A549 (cell line): ENCODE results near the gene SIGLEC9. TPM values are rescaled to one million over a fixed set of nuclear protein-coding genes. Genes with fewer than 3 reads are reported as not detected.

Experiments
- ATAC-seq, 2 experiments: fragments of 200-7000 bp in 1 of 2; fragments of >200 bp in 1 of 2; cut with Nextera tagmentation in 1 of 2; cut with Tn5 transposase in 1 of 2; 3 replicates each; pipeline versions ENCODE4 v1.8.0 to v1.9.1; 2018 to 2020; ENCODE audit warnings: mild to moderate bottlenecking in 1 of 2, moderate library complexity in 1 of 2
- CTCF ChIA-PET: fragments of 300-600 bp; sonication (Branson Sonifier 250); formaldehyde crosslinking; extraction: SDS; loops from one replicate; lab custom pipeline; 2021; ENCODE audit warnings: antibody characterized with exemption, inconsistent platforms; lab: Yijun Ruan, JAX
- POLR2A ChIA-PET: fragments of 350-600 bp; formaldehyde crosslinking; extraction: SDS; loops from one replicate; lab custom pipeline; 2021; ENCODE audit warnings: antibody characterized with exemption, inconsistent platforms; lab: Yijun Ruan, JAX
- DNase-seq, 2 experiments: peaks; one replicate each; pipeline versions ENCODE4 v3.0.0 to v3.0.0-alpha.2; 2011 to 2016; ENCODE audit warnings: low read depth in 1 of 2, low spot score in 1 of 2
- FAIRE-seq: peaks from 2 replicates; lab custom pipeline; 2011; peaks lifted over from hg19 to GRCh38; lab: Jason Lieb, UNC
- H3K27ac ChIP-seq, 2 experiments: fragments of >200 bp; sonication (Bioruptor Twin); formaldehyde crosslinking; 3 replicates each; pipeline ENCODE4 v1.5.1; 2016 to 2017
- H3K4me1 ChIP-seq: fragments of >200 bp; sonication (Bioruptor Twin); formaldehyde crosslinking; 3 replicates; pipeline ENCODE4 v1.6.1; 2016
- H3K4me2 ChIP-seq: fragments of >200 bp; sonication (Bioruptor Twin); formaldehyde crosslinking; 3 replicates; pipeline ENCODE4 v1.6.1; 2016
- H3K4me3 ChIP-seq: fragments of >200 bp; sonication (Bioruptor Twin); formaldehyde crosslinking; 3 replicates; pipeline ENCODE4 v1.5.1; 2016
- H3K9me3 ChIP-seq: fragments of >200 bp; sonication (Bioruptor Twin); formaldehyde crosslinking; 3 replicates; pipeline ENCODE4 v1.6.1; 2016
- BCL3 ChIP-seq: fragments of >200 bp; sonication (Bioruptor Twin); formaldehyde crosslinking; IDR thresholded peaks from 3 replicates; pipeline ENCODE4 v1.6.1; 2016
- BHLHE40 ChIP-seq: IDR thresholded peaks from 2 replicates; pipeline ENCODE4 v1.6.1; 2012; ENCODE audit warnings: low read depth, low read length, inconsistent platforms
- CBX2 ChIP-seq: fragments of 200-600 bp; sonication (generic); IDR thresholded peaks from 2 replicates; pipeline ENCODE4 v1.6.1; 2016; ENCODE audit warnings: low read depth, mild to moderate bottlenecking, borderline replicate concordance
- CEBPB ChIP-seq, 2 experiments: fragments of >200 bp in 1 of 2; sonication (Bioruptor Twin) in 1 of 2; formaldehyde crosslinking in 1 of 2; IDR thresholded peaks; 2 replicates each; pipeline ENCODE4 v1.6.1; 2012 to 2016
- CHD4 ChIP-seq: fragments of 200-600 bp; sonication (generic); IDR thresholded peaks from 2 replicates; pipeline ENCODE4 v1.6.1; 2016; ENCODE audit warnings: antibody characterized with exemption, mild to moderate bottlenecking, borderline replicate concordance
- CTCF ChIP-seq: fragments of >200 bp; sonication (Bioruptor Twin); formaldehyde crosslinking; IDR thresholded peaks from 3 replicates; pipeline ENCODE4 v1.5.1; 2016
- EHMT2 ChIP-seq: fragments of 200-600 bp; sonication (generic); IDR thresholded peaks from 2 replicates; pipeline ENCODE4 v1.6.1; 2016; ENCODE audit warnings: antibody characterized with exemption, low read depth, mild to moderate bottlenecking, moderate library complexity
- FOSL2 ChIP-seq, 2 experiments: fragments of 450-650 bp in 1 of 2; fragments of >200 bp in 1 of 2; sonication (Bioruptor Twin) in 1 of 2; formaldehyde crosslinking; IDR thresholded peaks; 2 replicates each; pipeline versions ENCODE4 v1.5.0 to v1.6.1; 2016 to 2020; ENCODE audit warnings: mild to moderate bottlenecking in 1 of 2, moderate library complexity in 1 of 2
- HDAC2 ChIP-seq: fragments of 200-600 bp; sonication (generic); IDR thresholded peaks from 2 replicates; pipeline ENCODE4 v1.6.1; 2016
- HEYL ChIP-seq: fragments of 250-450 bp; sonication (Bioruptor Pico); IDR thresholded peaks from 2 replicates; pipeline ENCODE4 v1.8.0; 2021; ENCODE audit warnings: mild to moderate bottlenecking, moderate library complexity
- HOXA7 ChIP-seq: fragments of 250-450 bp; sonication (Bioruptor Pico); IDR thresholded peaks from 2 replicates; pipeline ENCODE4 v1.5.0; 2020; ENCODE audit warnings: mild to moderate bottlenecking, moderate library complexity
- HOXB13 ChIP-seq: fragments of 250-450 bp; sonication (Bioruptor Pico); IDR thresholded peaks from 2 replicates; pipeline ENCODE4 v1.5.0; 2020; ENCODE audit warnings: low read depth, mild to moderate bottlenecking, moderate library complexity
- HOXB5 ChIP-seq: fragments of 250-450 bp; sonication (Bioruptor Pico); IDR thresholded peaks from 2 replicates; pipeline ENCODE4 v1.5.0; 2020; ENCODE audit warnings: mild to moderate bottlenecking, moderate library complexity
- JUNB ChIP-seq: fragments of >200 bp; sonication (Bioruptor Twin); formaldehyde crosslinking; IDR thresholded peaks from 2 replicates; pipeline ENCODE4 v1.6.1; 2016
- MAFK ChIP-seq: fragments of 450-650 bp; IDR thresholded peaks from 2 replicates; pipeline ENCODE4 v1.6.1; 2014; ENCODE audit not compliant: partially characterized antibody
- MAZ ChIP-seq: fragments of 150-350 bp; IDR thresholded peaks from 2 replicates; pipeline ENCODE4 v1.6.1; 2014; ENCODE audit warnings: antibody characterized with exemption, low read depth, low read length, borderline replicate concordance
- NFE2L2 ChIP-seq: fragments of 150-350 bp; conservative IDR thresholded peaks from 2 replicates; pipeline ENCODE4 v1.6.1; 2014; ENCODE audit warnings: low read length
- NR3C1 ChIP-seq: fragments of >200 bp; sonication (Bioruptor Twin); formaldehyde crosslinking; IDR thresholded peaks from 3 replicates; pipeline ENCODE4 v1.6.1; 2017
- PBX3 ChIP-seq: IDR thresholded peaks from 2 replicates; pipeline ENCODE4 v1.6.1; 2012
- POLR2A ChIP-seq: IDR thresholded peaks from 2 replicates; pipeline ENCODE4 v1.6.1; 2012; ENCODE audit warnings: mild to moderate bottlenecking, low read length
- RAD21 ChIP-seq, 2 experiments: fragments of >200 bp in 1 of 2; sonication (Bioruptor Twin) in 1 of 2; formaldehyde crosslinking in 1 of 2; IDR thresholded peaks in 1 of 2; conservative IDR thresholded peaks in 1 of 2; 2 replicates in 1 of 2; 3 replicates in 1 of 2; pipeline ENCODE4 v1.6.1; 2012 to 2018; ENCODE audit warnings: inconsistent platforms in 1 of 2
- RARB ChIP-seq: fragments of 250-450 bp; sonication (Bioruptor Pico); IDR thresholded peaks from 2 replicates; pipeline ENCODE4 v1.8.0; 2021; ENCODE audit warnings: mild to moderate bottlenecking, moderate library complexity
- RNF2 ChIP-seq: fragments of 200-600 bp; sonication (generic); IDR thresholded peaks from 2 replicates; pipeline ENCODE4 v1.6.1; 2016; ENCODE audit warnings: low read depth, mild to moderate bottlenecking, antibody characterized with exemption, moderate library complexity, borderline replicate concordance
- SREBF2 ChIP-seq: fragments of 450-650 bp; IDR thresholded peaks from 2 replicates; pipeline ENCODE4 v1.6.1; 2014; ENCODE audit warnings: mild to moderate bottlenecking, moderate library complexity
- ZC3H11A ChIP-seq: fragments of 450-650 bp; IDR thresholded peaks from 2 replicates; pipeline ENCODE4 v1.6.1; 2014; ENCODE audit warnings: antibody characterized with exemption, mild to moderate bottlenecking
- ZSCAN20 ChIP-seq: fragments of 250-450 bp; sonication (Bioruptor Pico); IDR thresholded peaks from 2 replicates; pipeline ENCODE4 v1.8.0; 2022; ENCODE audit warnings: mild to moderate bottlenecking, moderate library complexity
- WGBS: methylation state at CpG from one replicate; pipeline ENCODE4 v1.1.6; 2017; ENCODE audit errors: missing lambda C conversion rate; 5-methylcytosine and 5-hydroxymethylcytosine counted together
- polyA plus RNA-seq, 4 experiments: library from polyadenylated mRNA; depleted of rRNA in 3 of 4; stranded (reverse); fragments of >200 nt; fragmentation: RNase III in 1 of 4; extraction: RNeasy Plus Mini Kit Qiagen cat#74134 plus additional on column Dnase treatment in 1 of 4; gene quantifications; 2 replicates in 3 of 4; 3 replicates in 1 of 4; pipeline ENCODE4 v1.2.3, GENCODE V29; 2011 to 2017
- TF ChIP-seq, protein P1 (sequence below): fragments of >200 bp; sonication (Bioruptor Twin); formaldehyde crosslinking; IDR thresholded peaks from 2 replicates; pipeline ENCODE4 v1.6.1; 2016
- TF ChIP-seq, protein P2 (sequence below): IDR thresholded peaks from 2 replicates; pipeline ENCODE4 v1.6.1; 2012; ENCODE audit warnings: low read depth, borderline replicate concordance

SIGLEC9 gene
- polyA plus RNA-seq, 2 of the 4 experiments (the other 2 are of a cell fraction), result not detected

- Histone ChIP-seq H3K4me1 (no peaks in the 10 kb centered on the region), H3K9me3 (no peaks in the 10 kb centered on the region), H3K27ac (no peak overlapping the region), H3K4me2 (no peak overlapping the region), H3K4me3 (no peak overlapping the region)
- POLR2A ChIA-PET, result no interaction called here
- no peak for DNase-seq
- FAIRE-seq, result no peak
- CTCF ChIA-PET, result interaction anchor here (0.7 to 9.7 kb wide), 3 partner anchors 10 to 71 kb away, joined by 3 to 147 read pairs (median 5); partner anchors contain the start of gene KLK10
- TF ChIP-seq CTCF, result no peak
- no peak for TF ChIP-seq NR3C1
- TF ChIP-seq HOXB5 (CRISPR knock-in tag), result no peak
- TF ChIP-seq JUNB, result no peak
- TF ChIP-seq EHMT2, result no peak
- TF ChIP-seq RAD21 (conservative IDR thresholded peaks at IDR 0.05 in 1 of 2, IDR thresholded peaks at IDR 0.05 in 1 of 2), result no peak
- no peak for TF ChIP-seq MAFK
- no peak for TF ChIP-seq HDAC2
- TF ChIP-seq, protein P1, sequence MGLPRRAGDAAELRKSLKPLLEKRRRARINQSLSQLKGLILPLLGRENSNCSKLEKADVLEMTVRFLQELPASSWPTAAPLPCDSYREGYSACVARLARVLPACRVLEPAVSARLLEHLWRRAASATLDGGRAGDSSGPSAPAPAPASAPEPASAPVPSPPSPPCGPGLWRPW, result no peak
- TF ChIP-seq CBX2, result no peak
- TF ChIP-seq CHD4, result no peak
- no peak for TF ChIP-seq NFE2L2
- no peak for TF ChIP-seq MAZ
- TF ChIP-seq PBX3, result no peak
- no peak for TF ChIP-seq ZSCAN20 (CRISPR knock-in tag)
- TF ChIP-seq SREBF2, result no peak
- TF ChIP-seq RNF2, result no peak
- no peak for TF ChIP-seq HOXA7 (CRISPR knock-in tag)
- WGBS, result 62% methylated on average over 8 of the region's 8 CpGs
- no peak for ATAC-seq
These were observed 34.2 kb upstream of the SIGLEC9 start for GRCh38 chr19:51090471-51090870.

DNA sequence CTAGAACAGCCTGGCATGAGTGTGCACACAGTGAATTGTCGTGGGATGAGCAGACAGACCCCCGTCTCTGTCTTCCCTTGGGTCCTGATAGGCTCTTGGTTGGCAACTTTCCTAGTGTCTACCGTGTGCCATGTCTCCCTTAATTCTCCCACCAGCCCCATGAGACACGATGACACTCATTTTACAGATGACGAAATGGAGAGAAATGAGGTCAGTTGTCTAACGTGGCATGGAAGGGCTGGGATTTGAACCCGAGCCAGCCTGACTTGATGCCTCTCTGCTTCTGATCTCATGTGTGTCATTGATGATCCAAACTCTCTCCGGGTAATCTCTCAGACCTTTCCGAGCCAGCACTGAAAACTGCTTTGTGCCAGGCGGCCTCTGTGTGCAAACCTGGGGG lies 33.6 kb upstream of the SIGLEC9 start:
- no peak for TF ChIP-seq BHLHE40
- no peak for TF ChIP-seq MAZ
- TF ChIP-seq CEBPB (IDR thresholded peaks at IDR 0.05), result no peak
- TF ChIP-seq CBX2, result no peak
- TF ChIP-seq ZC3H11A, result no peak
- no peak for TF ChIP-seq ZSCAN20 (CRISPR knock-in tag)
- no peak for TF ChIP-seq HDAC2
- TF ChIP-seq, protein P2, sequence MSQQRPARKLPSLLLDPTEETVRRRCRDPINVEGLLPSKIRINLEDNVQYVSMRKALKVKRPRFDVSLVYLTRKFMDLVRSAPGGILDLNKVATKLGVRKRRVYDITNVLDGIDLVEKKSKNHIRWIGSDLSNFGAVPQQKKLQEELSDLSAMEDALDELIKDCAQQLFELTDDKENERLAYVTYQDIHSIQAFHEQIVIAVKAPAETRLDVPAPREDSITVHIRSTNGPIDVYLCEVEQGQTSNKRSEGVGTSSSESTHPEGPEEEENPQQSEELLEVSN, result no peak
- no peak for TF ChIP-seq HOXA7 (CRISPR knock-in tag)
- TF ChIP-seq RARB (CRISPR knock-in tag), result no peak
- no peak for TF ChIP-seq CTCF
- no peak for TF ChIP-seq RAD21 (conservative IDR thresholded peaks at IDR 0.05 in 1 of 2, IDR thresholded peaks at IDR 0.05 in 1 of 2)
- TF ChIP-seq HEYL (CRISPR knock-in tag), result no peak
- TF ChIP-seq HOXB13, result no peak
- TF ChIP-seq MAFK, result no peak
- TF ChIP-seq FOSL2 (IDR thresholded peaks at IDR 0.05), result no peak
- TF ChIP-seq FOSL2 (CRISPR knock-in tag; IDR thresholded peaks at IDR 0.05), result no peak
- TF ChIP-seq JUNB, result no peak
- TF ChIP-seq POLR2A, result no peak
- TF ChIP-seq BCL3, result no peak
- TF ChIP-seq SREBF2, result no peak
- ChIA-PET CTCF (interaction anchor here (0.7 to 9.7 kb wide), 3 partner anchors 11 to 71 kb away, joined by 3 to 147 read pairs (median 5); partner anchors contain the start of gene KLK10), POLR2A (no interaction called here)
- FAIRE-seq (no peak), ATAC-seq (no peak), DNase-seq (no peak)
- 63% methylated on average over 10 of the region's 10 CpGs for WGBS
- Histone ChIP-seq H3K4me3 (no peak overlapping the region), H3K9me3 (no peaks in the 10 kb centered on the region), H3K4me2 (no peak overlapping the region), H3K4me1 (no peaks in the 10 kb centered on the region), H3K27ac (no peak overlapping the region)
